Prostate gland (tissue), 2 donors: ENCODE measurements around the gene CDK14. TPM values are rescaled to one million over a fixed set of nuclear protein-coding genes. Genes with fewer than 3 reads are reported as not detected.
A peak's percentile ranks its signal among the peaks of the same experiment; 100 is the strongest.

Source experiments
- DNase-seq: peaks from one replicate; pipeline ENCODE4 v3.0.0-alpha.2; 2019; ENCODE audit warnings: low spot score
- H3K27ac ChIP-seq, 2 donors: fragments of 200-600 bp; sonication (generic); 2 replicates each; pipeline ENCODE4 v1.5.1; 2017 to 2019
- H3K27me3 ChIP-seq: fragments of 200-600 bp; sonication (generic); replicated peaks from 2 replicates; pipeline ENCODE4 v1.5.1; 2019; ENCODE audit not compliant: insufficient read depth
- H3K36me3 ChIP-seq, 2 donors: fragments of 200-600 bp; sonication (generic); 1 replicate in 1 of 2; 2 replicates in 1 of 2; pipeline versions ENCODE4 v1.5.1 to v1.8.1; 2017 to 2019
- H3K4me1 ChIP-seq: fragments of 200-600 bp; sonication (generic); replicated peaks from 2 replicates; pipeline ENCODE4 v1.5.1; 2019
- H3K4me3 ChIP-seq, 2 donors: fragments of 200-600 bp; sonication (generic); 2 replicates each; pipeline ENCODE4 v1.5.1; 2017 to 2019
- H3K9me3 ChIP-seq: fragments of 200-600 bp; sonication (generic); 2 replicates; pipeline ENCODE4 v1.5.1; 2017
- CTCF ChIP-seq, 4 experiments: fragments of 200-600 bp in 2 of 4; fragments of 450-650 bp in 2 of 4; sonication (generic) in 2 of 4; IDR thresholded peaks; 1 replicate in 3 of 4; 2 replicates in 1 of 4; pipeline ENCODE4 v1.5.1; 2016 to 2019; ENCODE audit warnings: antibody characterized with exemption in 4 of 4, mild to moderate bottlenecking in 2 of 4, moderate library complexity in 2 of 4
- POLR2A ChIP-seq: fragments of 450-650 bp; IDR thresholded peaks from one replicate; pipeline ENCODE4 v1.6.1; 2016; ENCODE audit warnings: antibody characterized with exemption, mild to moderate bottlenecking
- POLR2AphosphoS5 ChIP-seq: sonication (generic); formaldehyde crosslinking; IDR thresholded peaks from one replicate; pipeline ENCODE4 v1.6.1; 2017; ENCODE audit warnings: antibody characterized with exemption
- WGBS: methylation state at CpG from one replicate; pipeline ENCODE4 v1.1.5; 2018; 5-methylcytosine and 5-hydroxymethylcytosine counted together
- intact Hi-C: fragments of 100-400 bp; cut with DNase I; formaldehyde crosslinking; loops from one replicate; pipeline ENCODE4 v1.14.2; 2022
- total RNA-seq, 2 donors: library from RNA; depleted of rRNA; stranded (reverse); fragments of >200 nt; gene quantifications; one replicate each; pipeline ENCODE4 v1.1.0, GENCODE V29; 2016

CDK14 gene
- total RNA-seq, 2 donors from 2014 or later, result 13.7 to 20.7 TPM

DNA sequence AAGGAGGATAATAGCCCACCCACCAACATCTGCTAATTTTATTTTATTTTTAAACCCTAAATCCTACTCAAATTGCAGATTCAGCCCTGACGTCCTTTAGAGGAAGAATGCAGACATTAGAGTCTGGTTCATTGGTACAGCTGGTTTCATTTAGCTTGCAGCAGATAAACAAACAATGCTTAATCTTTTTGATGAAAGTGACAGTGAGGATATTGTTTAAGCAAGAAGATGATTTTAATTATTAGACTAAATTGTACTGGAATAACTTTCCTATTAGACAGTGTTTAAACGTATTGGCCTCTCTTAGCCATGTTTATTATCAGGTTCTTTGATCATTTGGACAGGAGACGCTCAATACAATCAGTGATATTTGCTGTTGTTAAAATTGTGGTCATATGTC lies 164.8 kb downstream of the CDK14 start:
- no peaks in the 10 kb centered on the region for H3K36me3 ChIP-seq
- H3K4me3 ChIP-seq, result no peak overlapping the region
- H3K27ac ChIP-seq, result no peak overlapping the region
- no peaks in the 10 kb centered on the region for H3K4me1 ChIP-seq
- no peak for TF ChIP-seq POLR2AphosphoS5
- no peak for TF ChIP-seq CTCF (IDR thresholded peaks at IDR 0.05)
- no peak for TF ChIP-seq POLR2A
- DNase-seq, result no peak
- H3K27me3 ChIP-seq, result no peaks in the 10 kb centered on the region
- no peaks in the 10 kb centered on the region for H3K9me3 ChIP-seq
- 52% methylated on average over 3 of the region's 3 CpGs for WGBS
- intact Hi-C loops, result no loop called here

DNA sequence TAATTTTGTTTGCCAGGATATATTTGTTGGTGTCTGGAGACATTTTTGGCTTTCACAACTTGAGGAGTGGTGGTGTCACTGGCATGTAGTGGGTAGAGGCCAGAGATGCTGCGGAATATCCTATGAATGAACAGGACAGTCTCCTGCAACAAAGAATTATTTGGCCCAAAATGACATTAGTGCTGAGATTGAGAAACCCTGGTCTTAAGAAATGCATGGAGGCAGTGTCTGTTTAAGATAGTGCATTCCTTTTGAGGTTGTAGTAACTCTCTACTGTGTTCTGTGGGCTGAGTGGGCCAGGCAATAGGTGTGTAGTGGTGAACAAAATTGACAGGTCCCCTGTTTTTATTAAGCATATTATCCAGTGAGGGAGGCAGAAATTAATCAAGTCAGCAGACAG lies 165.5 kb downstream of the CDK14 start:
- H3K27me3 ChIP-seq, result no peaks in the 10 kb centered on the region
- no peak for TF ChIP-seq CTCF (IDR thresholded peaks at IDR 0.05)
- TF ChIP-seq POLR2AphosphoS5, result no peak
- TF ChIP-seq POLR2A, result no peak
- intact Hi-C loops, result no loop called here
- no peaks in the 10 kb centered on the region for H3K4me1 ChIP-seq
- H3K36me3 ChIP-seq, result no peaks in the 10 kb centered on the region
- H3K27ac ChIP-seq, result no peak overlapping the region
- no peak overlapping the region for H3K4me3 ChIP-seq
- no peak for DNase-seq
- H3K9me3 ChIP-seq, result no peaks in the 10 kb centered on the region
- 100% methylated on average over 1 of the region's 1 CpG for WGBS

- Histone ChIP-seq H3K36me3 (no peaks in the 10 kb centered on the region), H3K4me1 (no peaks in the 10 kb centered on the region), H3K4me3 (no peak overlapping the region), H3K9me3 (no peaks in the 10 kb centered on the region), H3K27ac (no peak overlapping the region), H3K27me3 (no peaks in the 10 kb centered on the region)
- TF ChIP-seq POLR2A (no peak), POLR2AphosphoS5 (no peak), CTCF (IDR thresholded peaks at IDR 0.05) (no peak)
- WGBS, result 73% methylated on average over 6 of the region's 6 CpGs
- DNase-seq, result no peak
- intact Hi-C loops, result no loop called here
These were observed 167.0 kb downstream of the CDK14 start for GRCh38 chr7:90763108-90763507.

- H3K36me3 ChIP-seq, result no peaks in the 10 kb centered on the region
- WGBS, result 93% methylated on average over 2 of the region's 2 CpGs
- TF ChIP-seq CTCF (IDR thresholded peaks at IDR 0.05), result no peak
- TF ChIP-seq POLR2A, result no peak
- TF ChIP-seq POLR2AphosphoS5, result no peak
- no peak overlapping the region for H3K4me3 ChIP-seq
- no peaks in the 10 kb centered on the region for H3K27me3 ChIP-seq
- H3K9me3 ChIP-seq, result no peaks in the 10 kb centered on the region
- no peak overlapping the region for H3K27ac ChIP-seq
- intact Hi-C loops, result no loop called here
- DNase-seq, result no peak
- H3K4me1 ChIP-seq, result no peaks in the 10 kb centered on the region
These were observed 168.9 kb downstream of the CDK14 start for GRCh38 chr7:90764848-90765570.

DNA sequence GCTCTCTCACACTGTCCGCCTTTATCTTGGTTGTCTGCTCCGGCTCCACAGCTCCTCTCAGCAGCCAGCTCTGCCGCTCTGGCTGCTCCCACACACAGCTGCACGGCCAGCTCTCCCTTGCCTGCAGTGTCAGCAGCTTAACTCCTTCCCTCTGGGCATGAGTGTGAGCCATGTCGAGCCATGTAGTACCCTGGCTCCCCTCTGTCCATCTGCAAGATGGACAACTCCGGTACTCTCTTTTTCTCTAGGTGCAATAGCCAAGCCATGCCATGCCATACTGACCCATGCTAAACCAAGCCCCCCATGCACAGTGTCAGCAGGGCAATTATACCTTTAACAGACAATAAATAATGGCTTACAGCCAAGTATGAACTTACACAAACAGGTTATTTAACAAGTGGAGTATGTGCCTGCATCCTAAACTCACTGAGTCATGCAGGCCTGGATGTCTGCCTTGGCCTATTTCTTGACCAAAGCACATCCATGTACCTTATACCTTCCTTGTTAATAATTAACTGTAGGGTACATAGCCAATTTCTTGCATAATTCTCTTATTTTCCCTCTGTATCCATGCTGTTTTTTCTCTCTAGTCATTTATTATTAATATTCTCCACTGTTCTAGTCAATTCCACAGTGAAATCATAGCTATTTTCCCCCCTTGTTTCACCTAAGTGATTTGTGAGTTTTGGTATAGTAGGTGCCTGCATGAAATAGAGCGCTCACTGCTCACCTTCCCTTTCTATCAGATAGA lies 170.9 kb downstream of the CDK14 start:
- no peak overlapping the region for H3K4me3 ChIP-seq
- no peaks in the 10 kb centered on the region for H3K9me3 ChIP-seq
- intact Hi-C loops, result no loop called here
- H3K4me1 ChIP-seq, result no peaks in the 10 kb centered on the region
- DNase-seq, result peak; percentile 12
- WGBS, result 87% methylated on average over 7 of the region's 7 CpGs
- peak overlapping the region in 1 of 2 donors; percentile 12 for H3K27ac ChIP-seq
- H3K36me3 ChIP-seq, result no peaks in the 10 kb centered on the region
- H3K27me3 ChIP-seq, result no peaks in the 10 kb centered on the region
- no peak for TF ChIP-seq POLR2A
- TF ChIP-seq CTCF (IDR thresholded peaks at IDR 0.05), result peak in 1 of 4 experiments; percentile 10
